ENCODE results near the gene CLEC9A.

The CLEC9A gene

GRCh38 chr12:10110256-10110844 is 79.9 kb downstream of the CLEC9A start:
- no peak for DNase-seq

GRCh38 chr12:10111451-10111850 is 81.0 kb downstream of the CLEC9A start:
- no peak for DNase-seq

- DNase-seq, result no peak
Measured at GRCh38 chr12:10113075-10113474, 82.6 kb downstream of the CLEC9A start.

GRCh38 chr12:10113920-10114319 is 83.4 kb downstream of the CLEC9A start:
- no peak for DNase-seq

- no peak for DNase-seq
Measured at GRCh38 chr12:10115311-10115710, 84.8 kb downstream of the CLEC9A start.

All from right kidney (tissue), 1 donor.